Hematopoietic multipotent progenitor cell (in vitro differentiated cells): ENCODE measurements around the gene OGFR. TPM values are rescaled to one million over a fixed set of nuclear protein-coding genes. Genes with fewer than 3 reads are reported as not detected.

ENCODE experiments used
- DNase-seq, 3 donors: peaks; one replicate each; pipeline ENCODE4 v3.0.0-alpha.2; 2011 to 2015; ENCODE audit warnings: low read depth in 2 of 3, low spot score in 2 of 3
- total RNA-seq: library from RNA; depleted of rRNA; stranded (reverse); fragments of >200 nt; gene quantifications from one replicate; pipeline ENCODE4 v1.2.3, GENCODE V29; 2012

OGFR gene
- total RNA-seq, 1 donor: 55.7 TPM

- no peak for DNase-seq
Observed at GRCh38 chr20:62797671-62798532, 6.7 kb upstream of the OGFR start.

GRCh38 chr20:62799036-62799435 is 5.6 kb upstream of the OGFR start:
- no peak for DNase-seq

DNA sequence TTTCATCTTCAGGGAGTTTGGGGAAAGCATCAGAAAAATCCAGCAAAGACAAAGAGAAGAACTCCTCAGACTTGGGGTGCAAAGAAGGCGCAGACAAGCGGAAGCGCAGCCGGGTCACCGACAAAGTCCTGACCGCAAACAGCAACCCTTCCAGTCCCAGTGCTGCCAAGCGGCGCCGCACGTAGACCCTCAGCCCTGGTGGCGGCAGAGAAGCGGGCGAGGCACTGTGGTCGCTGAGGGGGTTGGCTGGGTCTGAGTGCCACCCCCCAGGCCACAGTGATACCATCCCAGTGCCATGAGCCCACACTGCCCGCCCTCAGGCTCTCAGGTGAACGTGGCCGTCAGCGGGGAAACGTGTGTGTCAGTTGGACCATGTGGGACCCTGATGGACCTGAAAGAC is 5.2 kb upstream of the OGFR start:
- DNase-seq: no peak

DNA sequence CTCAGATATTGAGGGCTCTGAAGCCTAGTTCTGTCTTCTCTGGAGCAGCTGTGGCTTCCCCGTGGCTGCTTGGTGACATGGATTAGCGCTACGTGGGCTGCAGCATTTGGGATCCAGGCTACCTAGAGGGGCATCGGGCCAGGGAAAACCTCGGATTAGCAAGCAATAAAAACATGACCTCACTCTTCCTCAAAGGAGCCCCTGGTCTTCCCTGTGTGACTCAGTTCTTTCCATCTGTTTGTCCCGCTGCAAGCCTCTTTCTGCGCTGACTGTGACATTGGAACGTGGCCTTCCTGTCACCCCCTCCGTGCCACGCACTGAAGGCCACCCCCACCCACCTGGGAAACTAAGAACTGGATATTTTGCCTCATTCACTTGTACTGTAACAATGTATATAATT is 4.8 kb upstream of the OGFR start:
- DNase-seq: no peak

DNA sequence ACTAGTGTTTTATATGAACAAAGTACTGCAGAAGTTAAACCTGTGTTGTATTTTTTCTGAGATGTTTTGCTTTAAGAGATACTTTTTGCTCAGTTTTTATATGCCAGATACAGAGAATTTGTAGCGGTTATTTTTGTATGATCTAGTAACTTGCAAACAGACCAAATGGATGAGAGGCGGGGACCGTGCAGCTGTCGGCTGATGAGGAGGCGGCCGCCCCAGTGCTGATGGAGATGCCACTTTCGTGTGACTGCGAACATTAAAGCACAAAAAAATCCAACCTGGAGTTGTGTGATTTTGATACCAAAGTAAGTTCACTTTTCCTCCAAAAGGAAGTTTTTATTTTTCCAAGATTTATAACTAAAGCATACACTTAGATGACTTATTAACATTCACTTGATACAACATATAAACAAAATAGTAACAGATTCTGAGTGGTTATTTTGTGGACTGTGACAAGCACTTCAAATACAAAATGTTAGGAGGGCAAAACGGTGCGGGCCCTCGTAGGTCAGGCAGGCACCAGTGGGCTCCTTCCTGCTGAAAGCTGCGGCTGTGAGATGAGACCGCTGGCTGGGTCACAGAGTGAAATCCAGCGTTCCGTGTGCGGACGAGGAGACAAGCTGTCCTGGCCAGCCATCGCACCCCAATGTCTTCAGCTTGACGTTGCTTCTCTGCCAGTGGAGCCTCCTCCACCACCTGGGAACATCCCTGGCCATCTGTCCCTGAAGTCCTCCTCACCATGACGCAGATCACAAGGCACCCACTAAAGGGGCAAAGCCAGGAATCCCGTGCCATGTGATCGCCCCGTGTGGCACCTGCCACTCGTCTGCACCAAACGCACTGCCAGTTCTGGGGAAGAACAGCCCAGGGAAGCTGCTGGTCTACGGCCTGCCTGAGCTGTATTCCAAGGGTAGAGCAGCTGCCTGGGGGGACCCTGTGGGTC is 4.0 kb upstream of the OGFR start:
- DNase-seq: no peak

- DNase-seq: no peak
Observed at GRCh38 chr20:62801284-62802010, 3.2 kb upstream of the OGFR start.

DNA sequence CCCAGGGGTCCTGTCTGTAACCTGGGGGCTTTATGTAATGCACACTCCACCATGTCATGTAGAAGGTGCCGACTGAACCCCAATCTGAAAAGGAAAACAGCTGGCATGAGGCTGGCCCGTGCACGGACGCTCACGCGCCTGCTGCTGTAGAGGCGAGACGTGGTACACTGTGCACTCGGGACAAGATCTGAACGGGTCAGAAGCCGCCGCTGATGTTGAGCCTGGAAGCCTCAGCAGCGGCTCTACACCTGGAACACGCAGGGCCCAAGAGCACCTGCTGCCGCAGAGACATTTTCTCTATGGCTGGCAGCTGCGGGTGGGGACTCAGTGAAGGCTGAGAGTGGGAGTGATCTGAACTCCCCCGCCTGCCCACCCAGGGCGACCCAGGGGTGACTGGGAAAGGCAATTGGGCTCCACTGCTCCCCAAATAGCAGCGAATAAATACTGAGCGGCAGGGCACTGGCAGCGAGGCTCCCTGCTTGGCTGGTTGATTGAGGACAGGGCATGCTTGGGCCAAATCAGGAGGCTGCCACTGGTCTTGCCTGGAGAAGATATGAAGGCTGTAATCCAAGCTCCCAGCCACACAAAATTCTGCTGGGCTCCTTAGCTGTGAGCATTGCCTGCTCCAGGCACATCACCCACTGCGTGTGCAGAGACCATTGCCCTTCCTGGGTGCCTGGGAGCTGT is 2.5 kb upstream of the OGFR start:
- DNase-seq: no peak

DNA sequence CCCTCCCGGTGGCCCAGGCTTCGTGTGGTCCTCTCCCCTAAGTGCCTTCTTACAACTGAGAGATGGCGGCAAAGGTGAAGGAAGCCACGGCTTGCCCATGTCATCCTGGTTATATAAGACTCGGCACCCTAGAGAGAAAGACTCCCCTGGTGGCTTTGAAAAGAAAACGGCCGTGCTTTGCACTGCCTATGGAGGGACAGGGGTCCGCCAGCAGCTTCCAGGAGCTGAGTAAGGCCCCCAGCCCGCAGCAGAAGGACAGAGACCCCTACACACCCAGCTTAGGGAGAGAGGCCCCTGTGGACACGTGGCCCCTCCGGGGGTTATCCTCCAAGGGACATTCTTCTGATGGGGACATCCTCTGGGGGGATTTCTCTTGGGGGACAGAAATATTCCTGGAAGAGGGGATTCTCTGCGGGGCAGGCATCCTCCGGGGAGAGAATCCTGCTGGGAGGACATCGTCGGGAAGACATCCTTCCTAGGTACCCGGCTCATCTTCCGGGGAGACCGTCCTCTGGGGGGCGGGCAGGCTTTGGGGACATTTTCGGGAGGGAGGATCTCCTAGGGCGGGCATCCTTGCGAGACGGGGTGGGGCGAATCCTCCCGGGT is 511 bp upstream of the OGFR start:
- DNase-seq: peak in 1 of 3 donors; percentile 70

DNA sequence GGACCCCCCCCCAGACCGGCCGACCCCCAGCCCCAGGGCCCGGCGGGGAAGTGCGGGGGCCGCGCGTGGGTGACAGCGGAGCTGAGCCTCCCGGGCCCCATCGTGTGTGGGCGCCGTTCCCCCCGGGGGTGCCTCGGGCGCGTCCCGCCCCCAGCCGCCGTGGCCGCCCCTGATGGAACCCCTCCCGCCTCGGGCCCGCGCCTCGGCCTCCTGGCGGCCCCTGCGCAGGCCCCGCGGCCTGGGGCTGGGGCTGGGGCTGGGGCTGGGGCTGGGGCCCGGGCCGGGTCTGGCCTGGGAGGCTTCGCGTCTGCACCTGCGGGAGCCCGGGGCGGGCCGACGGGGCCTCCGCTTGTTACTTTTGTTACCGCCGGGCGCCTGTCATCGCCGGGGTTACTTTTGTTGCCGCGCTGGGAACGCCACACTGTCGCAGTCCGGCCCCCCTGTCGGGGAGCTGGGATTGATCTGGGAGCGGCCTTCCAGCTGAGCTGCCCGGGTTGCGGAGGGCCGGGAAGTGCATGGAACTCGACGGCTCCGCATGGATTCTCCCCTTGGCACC is 598 bp downstream of the OGFR start:
- DNase-seq: no peak

DNA sequence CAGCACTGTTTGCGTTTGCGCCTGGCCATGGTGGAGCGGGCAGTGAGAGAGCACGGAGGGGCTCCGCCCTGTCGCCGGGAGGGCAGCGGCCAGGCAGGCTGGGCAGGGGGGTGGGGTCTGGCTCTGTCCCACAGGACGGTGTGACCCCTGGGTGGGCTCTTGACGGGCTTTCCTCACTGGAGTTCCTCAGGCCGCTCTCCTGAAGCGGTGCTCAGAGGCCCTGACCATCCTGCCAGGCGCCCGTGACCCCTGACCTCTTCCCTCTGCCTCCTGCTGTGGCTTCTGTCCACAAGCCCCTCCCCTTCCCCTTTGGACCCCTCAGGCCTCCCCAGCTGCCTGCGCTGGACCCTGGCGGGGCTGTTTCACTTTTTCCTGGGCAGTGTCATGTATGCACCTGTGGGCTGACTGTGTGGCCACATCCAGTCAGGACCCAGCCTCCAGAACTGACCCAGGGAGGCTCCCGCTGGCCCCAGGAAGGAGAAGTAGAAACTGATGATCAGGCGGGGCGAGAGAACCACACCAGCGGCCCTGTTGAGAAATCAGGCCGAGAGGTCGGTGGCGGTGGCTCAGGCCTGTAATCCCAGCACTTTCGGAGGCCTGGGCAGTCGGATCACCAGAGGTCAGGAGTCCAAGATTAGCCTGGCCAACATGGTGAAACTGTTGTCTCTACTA is 1.2 kb downstream of the OGFR start:
- no peak for DNase-seq

GRCh38 chr20:62806383-62807050 is 1.9 kb downstream of the OGFR start:
- DNase-seq: no peak

- DNase-seq: no peak
Observed at GRCh38 chr20:62807444-62808210, 3.0 kb downstream of the OGFR start.

DNA sequence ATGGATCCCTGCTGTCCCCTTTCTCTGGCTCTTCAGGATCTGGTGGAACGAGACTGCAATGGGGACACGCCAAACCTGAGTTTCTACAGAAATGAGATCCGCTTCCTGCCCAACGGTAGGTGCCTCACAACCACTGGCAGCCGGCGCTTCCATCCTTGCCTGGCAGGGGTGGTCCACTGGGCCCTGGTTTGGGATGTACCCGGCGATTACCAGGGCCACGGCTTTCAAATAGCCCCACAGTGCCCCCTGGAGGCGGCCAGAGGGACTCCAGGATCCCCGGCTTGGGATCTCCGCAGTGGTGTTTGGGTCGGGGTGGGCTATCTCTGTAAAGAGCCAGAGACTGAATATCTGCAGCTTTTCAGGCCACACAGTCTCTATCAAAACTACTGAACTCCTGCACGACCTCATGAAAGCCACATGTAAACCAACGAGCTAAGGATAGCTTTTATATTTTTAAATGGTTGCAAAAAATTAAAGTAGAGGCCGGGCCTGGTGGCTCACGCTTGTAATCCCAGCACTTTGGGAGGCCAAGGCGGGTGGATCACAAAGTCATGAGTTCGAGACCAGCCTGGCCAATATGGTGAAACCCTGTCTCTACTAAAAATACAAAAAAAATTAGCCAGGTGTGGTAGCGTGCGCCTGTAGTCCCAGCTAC is 3.7 kb downstream of the OGFR start:
- peak; percentile 54 to 71 (median 59) for DNase-seq

DNA sequence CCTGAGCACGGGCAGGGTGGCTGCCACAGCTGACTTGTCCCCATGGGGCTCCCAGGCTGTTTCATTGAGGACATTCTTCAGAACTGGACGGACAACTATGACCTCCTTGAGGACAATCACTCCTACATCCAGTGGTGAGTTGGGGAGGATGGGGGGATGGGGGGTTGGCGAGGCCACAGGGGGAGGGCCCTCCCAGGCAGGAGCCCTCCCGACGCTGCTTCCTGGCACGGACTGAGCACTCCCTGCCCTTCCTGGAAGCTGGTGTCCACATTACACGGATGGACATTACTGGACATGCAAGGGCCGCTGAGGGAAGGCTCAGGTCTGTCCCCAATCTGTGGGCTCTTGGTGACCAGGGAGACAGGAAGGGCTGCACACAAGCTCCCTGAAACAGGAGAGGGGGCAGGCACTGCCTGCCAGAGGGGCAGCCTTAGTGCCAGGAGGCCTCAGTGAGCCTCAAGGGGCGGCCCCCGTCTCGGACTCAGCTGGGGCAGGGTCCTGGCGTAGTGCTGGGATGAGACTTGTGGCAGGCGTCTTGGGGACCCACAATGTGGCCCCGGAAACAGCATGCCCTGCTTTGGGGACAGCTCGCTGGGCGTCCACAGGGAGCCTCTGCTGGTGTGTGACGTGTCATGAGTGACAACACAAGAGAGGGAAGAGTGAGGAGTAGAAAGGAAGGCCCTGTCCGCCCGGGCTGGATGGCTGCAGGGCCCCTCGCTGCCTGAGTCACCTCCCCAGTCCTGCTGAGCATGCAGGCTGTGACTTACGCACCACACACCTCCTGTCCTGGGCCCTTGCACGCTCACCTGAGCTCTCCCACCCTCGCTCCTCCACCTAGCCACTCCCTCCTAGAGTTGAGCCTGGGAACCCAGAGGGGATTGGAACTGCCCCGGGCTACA is 5.1 kb downstream of the OGFR start:
- no peak for DNase-seq

DNA sequence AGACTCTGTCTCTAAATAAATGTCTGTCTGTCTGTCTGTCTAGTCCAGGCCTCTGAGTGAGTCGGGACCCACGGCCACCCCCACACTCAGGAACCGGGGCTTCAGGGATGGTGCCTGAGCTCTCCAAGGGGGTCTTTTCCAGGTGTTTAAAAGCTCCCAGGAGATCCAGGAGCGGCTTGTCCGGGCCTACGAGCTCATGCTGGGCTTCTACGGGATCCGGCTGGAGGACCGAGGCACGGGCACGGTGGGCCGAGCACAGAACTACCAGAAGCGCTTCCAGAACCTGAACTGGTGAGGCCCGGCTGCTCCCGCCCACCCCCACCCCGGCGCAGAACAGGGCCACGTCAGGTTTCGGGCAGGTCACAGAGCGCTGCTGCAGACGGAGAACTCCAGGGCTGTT is 6.7 kb downstream of the OGFR start:
- no peak for DNase-seq

DNA sequence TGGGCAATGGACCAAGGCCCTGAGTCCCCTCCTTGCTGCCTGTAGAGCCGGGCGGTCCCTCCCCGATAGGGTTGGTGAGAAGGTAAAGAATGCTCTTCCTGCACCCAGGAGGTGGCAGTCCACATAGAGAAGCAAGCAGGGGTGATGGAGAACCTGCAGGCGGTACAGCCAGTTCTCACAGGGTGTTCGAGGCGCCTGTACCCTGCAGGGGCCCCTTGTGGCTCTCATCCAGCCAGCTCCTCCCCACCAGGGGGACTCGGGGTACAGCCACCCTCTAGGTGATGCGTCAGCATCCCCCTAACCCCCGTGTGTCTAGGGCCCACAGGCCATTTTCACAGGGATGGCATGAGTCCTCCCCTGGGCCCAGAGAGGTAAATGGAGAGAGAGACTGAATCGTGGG is 7.1 kb downstream of the OGFR start:
- no peak for DNase-seq
